ENCODE data around the gene CNTN4. TPM values are rescaled to one million over a fixed set of nuclear protein-coding genes. Genes with fewer than 3 reads are reported as not detected.

The CNTN4 gene
- total RNA-seq, 1 experiment from 2014 or later = not detected

DNA sequence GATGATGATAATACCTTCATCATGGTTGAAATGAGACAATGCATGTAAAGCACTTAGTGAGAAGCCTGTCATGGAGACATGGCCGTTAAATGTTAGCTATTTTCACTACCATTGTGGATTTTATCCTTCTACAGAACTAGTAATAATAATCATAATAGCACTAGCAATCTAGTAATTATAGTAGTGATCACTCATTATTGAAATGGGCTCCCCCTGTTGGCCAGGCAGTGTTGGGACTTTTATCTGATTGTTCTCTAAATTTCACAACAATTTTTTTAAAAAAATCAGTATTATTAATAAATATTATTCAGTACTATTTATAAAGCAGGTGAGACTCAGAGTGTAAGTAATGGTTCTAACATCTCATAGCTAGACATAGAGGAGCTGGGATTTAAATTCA is 615.3 kb downstream of the CNTN4 start (continued):
- TF ChIP-seq, protein P1, sequence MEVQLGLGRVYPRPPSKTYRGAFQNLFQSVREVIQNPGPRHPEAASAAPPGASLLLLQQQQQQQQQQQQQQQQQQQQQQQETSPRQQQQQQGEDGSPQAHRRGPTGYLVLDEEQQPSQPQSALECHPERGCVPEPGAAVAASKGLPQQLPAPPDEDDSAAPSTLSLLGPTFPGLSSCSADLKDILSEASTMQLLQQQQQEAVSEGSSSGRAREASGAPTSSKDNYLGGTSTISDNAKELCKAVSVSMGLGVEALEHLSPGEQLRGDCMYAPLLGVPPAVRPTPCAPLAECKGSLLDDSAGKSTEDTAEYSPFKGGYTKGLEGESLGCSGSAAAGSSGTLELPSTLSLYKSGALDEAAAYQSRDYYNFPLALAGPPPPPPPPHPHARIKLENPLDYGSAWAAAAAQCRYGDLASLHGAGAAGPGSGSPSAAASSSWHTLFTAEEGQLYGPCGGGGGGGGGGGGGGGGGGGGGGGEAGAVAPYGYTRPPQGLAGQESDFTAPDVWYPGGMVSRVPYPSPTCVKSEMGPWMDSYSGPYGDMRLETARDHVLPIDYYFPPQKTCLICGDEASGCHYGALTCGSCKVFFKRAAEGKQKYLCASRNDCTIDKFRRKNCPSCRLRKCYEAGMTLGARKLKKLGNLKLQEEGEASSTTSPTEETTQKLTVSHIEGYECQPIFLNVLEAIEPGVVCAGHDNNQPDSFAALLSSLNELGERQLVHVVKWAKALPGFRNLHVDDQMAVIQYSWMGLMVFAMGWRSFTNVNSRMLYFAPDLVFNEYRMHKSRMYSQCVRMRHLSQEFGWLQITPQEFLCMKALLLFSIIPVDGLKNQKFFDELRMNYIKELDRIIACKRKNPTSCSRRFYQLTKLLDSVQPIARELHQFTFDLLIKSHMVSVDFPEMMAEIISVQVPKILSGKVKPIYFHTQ (CRISPR knock-in tag; IDR thresholded peaks at IDR 0.05) = no peak
- no peak for TF ChIP-seq SMAD4 (CRISPR knock-in tag; IDR thresholded peaks at IDR 0.05)
- no peak for TF ChIP-seq ZBTB21 (CRISPR knock-in tag; IDR thresholded peaks at IDR 0.05; ENCODE audit: borderline replicate concordance)
- TF ChIP-seq, protein P2, sequence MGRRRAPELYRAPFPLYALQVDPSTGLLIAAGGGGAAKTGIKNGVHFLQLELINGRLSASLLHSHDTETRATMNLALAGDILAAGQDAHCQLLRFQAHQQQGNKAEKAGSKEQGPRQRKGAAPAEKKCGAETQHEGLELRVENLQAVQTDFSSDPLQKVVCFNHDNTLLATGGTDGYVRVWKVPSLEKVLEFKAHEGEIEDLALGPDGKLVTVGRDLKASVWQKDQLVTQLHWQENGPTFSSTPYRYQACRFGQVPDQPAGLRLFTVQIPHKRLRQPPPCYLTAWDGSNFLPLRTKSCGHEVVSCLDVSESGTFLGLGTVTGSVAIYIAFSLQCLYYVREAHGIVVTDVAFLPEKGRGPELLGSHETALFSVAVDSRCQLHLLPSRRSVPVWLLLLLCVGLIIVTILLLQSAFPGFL (CRISPR knock-in tag; IDR thresholded peaks at IDR 0.05; ENCODE audit: borderline replicate concordance) = no peak
- TF ChIP-seq EMX1 (CRISPR knock-in tag; IDR thresholded peaks at IDR 0.05) = no peak
- no peak for TF ChIP-seq ZNF232 (CRISPR knock-in tag; IDR thresholded peaks at IDR 0.05)

DNA sequence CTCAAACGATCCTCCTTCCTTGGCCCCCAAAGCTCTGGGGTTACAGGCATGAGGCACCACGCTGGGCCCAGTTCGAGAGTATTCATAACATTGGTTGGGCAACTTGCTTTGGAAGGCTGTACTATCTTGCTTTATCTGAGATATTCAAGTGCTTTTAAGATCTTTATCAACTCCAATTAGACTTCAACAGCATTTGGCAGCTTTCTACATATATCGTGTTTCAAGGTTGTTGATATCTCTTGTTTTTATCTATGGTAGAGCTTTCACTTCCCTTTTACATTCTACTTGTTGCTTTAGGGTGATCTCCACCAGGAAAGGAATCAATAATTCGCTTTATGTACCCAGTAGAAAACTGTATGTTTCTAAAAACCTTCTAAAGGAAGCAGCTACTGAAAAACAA is 616.2 kb downstream of the CNTN4 start:
- peaks cover 77% of the 10 kb centered on the region for H3K9me3 Mint-ChIP-seq
- H3K4me3 Mint-ChIP-seq = no peak overlapping the region
- H3K4me1 Mint-ChIP-seq = no peaks in the 10 kb centered on the region
- TF ChIP-seq, protein P3, sequence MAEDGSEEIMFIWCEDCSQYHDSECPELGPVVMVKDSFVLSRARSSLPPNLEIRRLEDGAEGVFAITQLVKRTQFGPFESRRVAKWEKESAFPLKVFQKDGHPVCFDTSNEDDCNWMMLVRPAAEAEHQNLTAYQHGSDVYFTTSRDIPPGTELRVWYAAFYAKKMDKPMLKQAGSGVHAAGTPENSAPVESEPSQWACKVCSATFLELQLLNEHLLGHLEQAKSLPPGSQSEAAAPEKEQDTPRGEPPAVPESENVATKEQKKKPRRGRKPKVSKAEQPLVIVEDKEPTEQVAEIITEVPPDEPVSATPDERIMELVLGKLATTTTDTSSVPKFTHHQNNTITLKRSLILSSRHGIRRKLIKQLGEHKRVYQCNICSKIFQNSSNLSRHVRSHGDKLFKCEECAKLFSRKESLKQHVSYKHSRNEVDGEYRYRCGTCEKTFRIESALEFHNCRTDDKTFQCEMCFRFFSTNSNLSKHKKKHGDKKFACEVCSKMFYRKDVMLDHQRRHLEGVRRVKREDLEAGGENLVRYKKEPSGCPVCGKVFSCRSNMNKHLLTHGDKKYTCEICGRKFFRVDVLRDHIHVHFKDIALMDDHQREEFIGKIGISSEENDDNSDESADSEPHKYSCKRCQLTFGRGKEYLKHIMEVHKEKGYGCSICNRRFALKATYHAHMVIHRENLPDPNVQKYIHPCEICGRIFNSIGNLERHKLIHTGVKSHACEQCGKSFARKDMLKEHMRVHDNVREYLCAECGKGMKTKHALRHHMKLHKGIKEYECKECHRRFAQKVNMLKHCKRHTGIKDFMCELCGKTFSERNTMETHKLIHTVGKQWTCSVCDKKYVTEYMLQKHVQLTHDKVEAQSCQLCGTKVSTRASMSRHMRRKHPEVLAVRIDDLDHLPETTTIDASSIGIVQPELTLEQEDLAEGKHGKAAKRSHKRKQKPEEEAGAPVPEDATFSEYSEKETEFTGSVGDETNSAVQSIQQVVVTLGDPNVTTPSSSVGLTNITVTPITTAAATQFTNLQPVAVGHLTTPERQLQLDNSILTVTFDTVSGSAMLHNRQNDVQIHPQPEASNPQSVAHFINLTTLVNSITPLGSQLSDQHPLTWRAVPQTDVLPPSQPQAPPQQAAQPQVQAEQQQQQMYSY (CRISPR knock-in tag; IDR thresholded peaks at IDR 0.05) = no peak
- TF ChIP-seq CREM (CRISPR knock-in tag; IDR thresholded peaks at IDR 0.05) = no peak
- TF ChIP-seq TEAD1 (CRISPR knock-in tag; IDR thresholded peaks at IDR 0.05) = no peak
- no peak for TF ChIP-seq ZNF219 (CRISPR knock-in tag; IDR thresholded peaks at IDR 0.05; ENCODE audit: borderline replicate concordance)
- no peak for TF ChIP-seq FOXK1 (CRISPR knock-in tag; IDR thresholded peaks at IDR 0.05)
- TF ChIP-seq, protein P4, sequence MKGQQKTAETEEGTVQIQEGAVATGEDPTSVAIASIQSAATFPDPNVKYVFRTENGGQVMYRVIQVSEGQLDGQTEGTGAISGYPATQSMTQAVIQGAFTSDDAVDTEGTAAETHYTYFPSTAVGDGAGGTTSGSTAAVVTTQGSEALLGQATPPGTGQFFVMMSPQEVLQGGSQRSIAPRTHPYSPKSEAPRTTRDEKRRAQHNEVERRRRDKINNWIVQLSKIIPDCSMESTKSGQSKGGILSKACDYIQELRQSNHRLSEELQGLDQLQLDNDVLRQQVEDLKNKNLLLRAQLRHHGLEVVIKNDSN (CRISPR knock-in tag; IDR thresholded peaks at IDR 0.05) = no peak
- no peak for TF ChIP-seq FOXP1 (CRISPR knock-in tag; IDR thresholded peaks at IDR 0.05; ENCODE audit: borderline replicate concordance)
- TF ChIP-seq TP53 (CRISPR knock-in tag; IDR thresholded peaks at IDR 0.05) = no peak
- TF ChIP-seq, protein P5, sequence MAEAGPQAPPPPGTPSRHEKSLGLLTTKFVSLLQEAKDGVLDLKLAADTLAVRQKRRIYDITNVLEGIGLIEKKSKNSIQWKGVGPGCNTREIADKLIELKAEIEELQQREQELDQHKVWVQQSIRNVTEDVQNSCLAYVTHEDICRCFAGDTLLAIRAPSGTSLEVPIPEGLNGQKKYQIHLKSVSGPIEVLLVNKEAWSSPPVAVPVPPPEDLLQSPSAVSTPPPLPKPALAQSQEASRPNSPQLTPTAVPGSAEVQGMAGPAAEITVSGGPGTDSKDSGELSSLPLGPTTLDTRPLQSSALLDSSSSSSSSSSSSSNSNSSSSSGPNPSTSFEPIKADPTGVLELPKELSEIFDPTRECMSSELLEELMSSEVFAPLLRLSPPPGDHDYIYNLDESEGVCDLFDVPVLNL (CRISPR knock-in tag; IDR thresholded peaks at IDR 0.05; ENCODE audit: borderline replicate concordance, low read depth) = no peak
- no peak for TF ChIP-seq TCF7 (CRISPR knock-in tag; IDR thresholded peaks at IDR 0.05; ENCODE audit: low read depth)
- TF ChIP-seq SMAD3 (CRISPR knock-in tag; IDR thresholded peaks at IDR 0.05; ENCODE audit: borderline replicate concordance) = no peak
- no peak for TF ChIP-seq ZBTB21 (CRISPR knock-in tag; IDR thresholded peaks at IDR 0.05; ENCODE audit: borderline replicate concordance)
- TF ChIP-seq, protein P6, sequence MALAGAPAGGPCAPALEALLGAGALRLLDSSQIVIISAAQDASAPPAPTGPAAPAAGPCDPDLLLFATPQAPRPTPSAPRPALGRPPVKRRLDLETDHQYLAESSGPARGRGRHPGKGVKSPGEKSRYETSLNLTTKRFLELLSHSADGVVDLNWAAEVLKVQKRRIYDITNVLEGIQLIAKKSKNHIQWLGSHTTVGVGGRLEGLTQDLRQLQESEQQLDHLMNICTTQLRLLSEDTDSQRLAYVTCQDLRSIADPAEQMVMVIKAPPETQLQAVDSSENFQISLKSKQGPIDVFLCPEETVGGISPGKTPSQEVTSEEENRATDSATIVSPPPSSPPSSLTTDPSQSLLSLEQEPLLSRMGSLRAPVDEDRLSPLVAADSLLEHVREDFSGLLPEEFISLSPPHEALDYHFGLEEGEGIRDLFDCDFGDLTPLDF (CRISPR knock-in tag; IDR thresholded peaks at IDR 0.05) = no peak
- TF ChIP-seq JAZF1 (CRISPR knock-in tag; IDR thresholded peaks at IDR 0.05) = no peak
- TF ChIP-seq, protein P7, sequence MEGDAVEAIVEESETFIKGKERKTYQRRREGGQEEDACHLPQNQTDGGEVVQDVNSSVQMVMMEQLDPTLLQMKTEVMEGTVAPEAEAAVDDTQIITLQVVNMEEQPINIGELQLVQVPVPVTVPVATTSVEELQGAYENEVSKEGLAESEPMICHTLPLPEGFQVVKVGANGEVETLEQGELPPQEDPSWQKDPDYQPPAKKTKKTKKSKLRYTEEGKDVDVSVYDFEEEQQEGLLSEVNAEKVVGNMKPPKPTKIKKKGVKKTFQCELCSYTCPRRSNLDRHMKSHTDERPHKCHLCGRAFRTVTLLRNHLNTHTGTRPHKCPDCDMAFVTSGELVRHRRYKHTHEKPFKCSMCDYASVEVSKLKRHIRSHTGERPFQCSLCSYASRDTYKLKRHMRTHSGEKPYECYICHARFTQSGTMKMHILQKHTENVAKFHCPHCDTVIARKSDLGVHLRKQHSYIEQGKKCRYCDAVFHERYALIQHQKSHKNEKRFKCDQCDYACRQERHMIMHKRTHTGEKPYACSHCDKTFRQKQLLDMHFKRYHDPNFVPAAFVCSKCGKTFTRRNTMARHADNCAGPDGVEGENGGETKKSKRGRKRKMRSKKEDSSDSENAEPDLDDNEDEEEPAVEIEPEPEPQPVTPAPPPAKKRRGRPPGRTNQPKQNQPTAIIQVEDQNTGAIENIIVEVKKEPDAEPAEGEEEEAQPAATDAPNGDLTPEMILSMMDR (IDR thresholded peaks at IDR 0.05) = no peak
- TF ChIP-seq MXD4 (CRISPR knock-in tag; IDR thresholded peaks at IDR 0.05; ENCODE audit: borderline replicate concordance) = no peak
- TF ChIP-seq CREB1 (CRISPR knock-in tag; IDR thresholded peaks at IDR 0.05) = no peak
- TF ChIP-seq, protein P8, sequence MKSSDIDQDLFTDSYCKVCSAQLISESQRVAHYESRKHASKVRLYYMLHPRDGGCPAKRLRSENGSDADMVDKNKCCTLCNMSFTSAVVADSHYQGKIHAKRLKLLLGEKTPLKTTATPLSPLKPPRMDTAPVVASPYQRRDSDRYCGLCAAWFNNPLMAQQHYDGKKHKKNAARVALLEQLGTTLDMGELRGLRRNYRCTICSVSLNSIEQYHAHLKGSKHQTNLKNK (CRISPR knock-in tag; IDR thresholded peaks at IDR 0.05) = no peak
- TF ChIP-seq PRRX2 (CRISPR knock-in tag; IDR thresholded peaks at IDR 0.05) = no peak
- no peak for TF ChIP-seq ZNF263 (CRISPR knock-in tag; IDR thresholded peaks at IDR 0.05; ENCODE audit: low read depth)
- ATAC-seq (no peak), DNase-seq (ENCODE audit: low spot score) (no peak)
- H3K36me3 Mint-ChIP-seq = peaks cover 42% of the 10 kb centered on the region
- peaks cover 3% of the 10 kb centered on the region; the same call in 1 of the 2 replicates for H3K27me3 Mint-ChIP-seq (ENCODE audit: low read depth)
- ChIA-PET CTCF (no interaction called here), POLR2A (no interaction called here)
- no peak overlapping the region for H3K27ac Mint-ChIP-seq
